ENCODE results near the gene SORBS2.

SORBS2 gene

DNA sequence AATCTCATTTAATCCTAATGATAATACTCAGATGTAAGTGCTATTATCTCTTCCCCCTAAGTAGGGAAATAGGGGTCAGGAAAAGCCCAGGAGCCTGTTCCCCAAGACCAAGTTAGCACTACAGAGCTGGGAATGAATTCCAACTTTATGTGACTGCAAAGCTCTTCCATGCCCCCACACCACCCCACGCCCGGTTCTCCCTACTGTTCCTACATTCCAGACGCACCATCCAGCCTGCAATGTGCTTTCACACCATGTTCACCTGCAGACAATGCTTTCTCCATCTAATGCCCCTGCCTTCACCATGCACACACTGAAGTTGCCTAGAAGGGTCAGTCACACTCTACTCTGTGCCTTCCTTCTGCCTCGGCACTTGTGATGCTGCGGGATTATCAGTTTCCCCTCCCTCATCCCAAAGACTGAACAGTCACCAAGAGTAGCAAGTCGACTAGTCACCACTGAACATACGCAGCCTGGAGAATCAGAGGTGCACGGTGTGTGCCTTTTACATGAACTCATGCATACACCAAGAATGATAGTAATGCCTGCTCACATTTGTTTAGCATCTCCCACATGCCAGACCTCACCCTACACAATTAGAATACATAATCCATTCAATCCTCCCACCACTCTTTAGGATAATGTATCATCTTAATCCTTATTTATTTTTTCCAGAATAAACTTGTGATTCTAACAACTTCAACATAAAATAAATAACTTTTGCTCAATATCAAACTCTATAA, 14.2 kb downstream of the SORBS2 start:
- TF ChIP-seq CTCF (IDR thresholded peaks at IDR 0.05), result no peak
- no peak for TF ChIP-seq ZFX (IDR thresholded peaks at IDR 0.05; ENCODE audit: borderline replicate concordance)
- H3K27ac ChIP-seq, result no peak overlapping the region

GRCh38 chr4:185797018-185797417, 15.0 kb downstream of the SORBS2 start:
- no peak overlapping the region for H3K27ac ChIP-seq
- no peak for TF ChIP-seq ZFX (IDR thresholded peaks at IDR 0.05; ENCODE audit: borderline replicate concordance)

GRCh38 chr4:185796176-185796575, 15.8 kb downstream of the SORBS2 start:
- no peak overlapping the region for H3K27ac ChIP-seq
- TF ChIP-seq ZFX (IDR thresholded peaks at IDR 0.05; ENCODE audit: borderline replicate concordance), result no peak
- no peak for TF ChIP-seq CTCF (IDR thresholded peaks at IDR 0.05)

DNA sequence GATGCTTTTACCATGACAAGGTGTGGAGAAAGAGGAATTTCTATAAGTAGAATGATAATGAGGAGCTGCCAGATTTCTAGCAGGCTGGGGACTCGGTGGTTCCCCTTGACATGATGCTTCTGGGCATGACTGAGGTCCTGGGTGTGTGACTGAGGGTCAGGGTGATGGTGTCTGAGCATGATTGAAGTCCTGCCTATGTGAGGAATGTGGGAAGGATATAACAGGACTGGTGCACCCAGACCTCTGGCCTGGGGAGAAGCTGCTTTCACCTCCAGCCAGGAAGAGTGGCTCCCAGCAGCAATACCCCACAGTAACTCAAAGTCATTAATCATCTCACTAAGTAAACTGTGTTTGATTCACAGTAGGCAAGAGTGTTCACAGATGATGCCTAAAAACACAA, 17.4 kb downstream of the SORBS2 start:
- no peak overlapping the region for H3K27ac ChIP-seq
- TF ChIP-seq ZFX (IDR thresholded peaks at IDR 0.05; ENCODE audit: borderline replicate concordance) (no peak), CTCF (IDR thresholded peaks at IDR 0.05) (no peak)

GRCh38 chr4:185793716-185794115, 18.3 kb downstream of the SORBS2 start:
- TF ChIP-seq CTCF (IDR thresholded peaks at IDR 0.05), result no peak
- TF ChIP-seq ZFX (IDR thresholded peaks at IDR 0.05; ENCODE audit: borderline replicate concordance), result no peak
- H3K27ac ChIP-seq, result no peak overlapping the region

DNA sequence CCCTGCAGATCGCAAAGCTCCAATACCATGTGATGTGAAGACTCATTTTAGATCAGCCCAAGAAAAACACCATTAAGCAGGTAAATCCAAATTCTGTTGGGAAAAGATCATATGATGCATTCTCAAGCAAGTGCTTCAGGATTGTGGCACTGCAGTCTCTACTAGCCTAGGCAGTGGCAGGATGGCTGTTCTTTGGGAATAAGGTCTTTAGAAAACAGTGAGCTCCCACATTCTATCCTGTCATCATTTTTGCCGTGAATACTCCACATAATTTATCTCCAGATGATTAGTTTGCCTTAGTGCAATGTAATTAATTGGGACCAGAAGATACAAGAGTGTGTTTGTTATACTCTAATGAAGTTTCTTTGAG, 18.9 kb downstream of the SORBS2 start:
- TF ChIP-seq CTCF (IDR thresholded peaks at IDR 0.05) (no peak), ZFX (IDR thresholded peaks at IDR 0.05; ENCODE audit: borderline replicate concordance) (no peak)
- no peak overlapping the region for H3K27ac ChIP-seq

DNA sequence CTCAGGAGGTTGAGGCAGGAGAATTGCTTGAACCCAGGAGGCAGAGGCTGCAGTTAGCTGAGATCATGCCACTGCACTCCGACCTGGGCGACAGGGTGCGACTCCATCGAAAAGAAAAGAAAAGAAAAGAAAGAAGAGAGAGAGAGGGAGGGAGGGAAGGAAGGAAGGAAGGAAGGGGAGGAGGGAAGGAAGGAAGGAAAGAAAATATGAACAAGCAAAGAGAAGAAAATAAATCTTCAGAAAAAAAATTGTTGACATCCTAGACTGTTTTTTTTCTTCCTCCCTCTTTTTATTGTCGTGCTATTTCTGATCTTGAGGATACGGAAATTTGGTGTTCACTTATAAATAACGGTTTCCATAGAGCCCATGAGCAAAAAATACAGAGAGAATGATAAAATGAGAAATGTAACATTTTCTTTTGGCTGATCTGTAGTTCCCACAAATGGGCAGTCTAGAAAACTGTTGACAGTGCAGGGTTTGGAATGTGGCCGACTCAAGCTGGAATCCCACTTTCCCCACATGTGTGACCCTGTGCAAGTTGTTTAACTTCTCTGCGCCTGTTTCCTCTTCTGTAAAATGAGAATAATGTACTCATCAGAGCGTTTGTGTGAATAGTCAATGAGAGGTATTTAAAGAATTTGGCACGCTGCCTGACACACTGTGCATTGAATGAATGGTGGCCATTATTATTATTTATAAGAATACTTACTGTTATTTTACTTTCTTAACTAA, 19.4 kb downstream of the SORBS2 start:
- H3K27ac ChIP-seq, result no peak overlapping the region
- TF ChIP-seq CTCF (IDR thresholded peaks at IDR 0.05), result no peak
- no peak for TF ChIP-seq ZFX (IDR thresholded peaks at IDR 0.05; ENCODE audit: borderline replicate concordance)
